Mesothelial cell of epicardium (in vitro differentiated cells): ENCODE measurements around the gene NUP62. TPM values are rescaled to one million over a fixed set of nuclear protein-coding genes. Genes with fewer than 3 reads are reported as not detected.
"Not testable (repeated sequence)": the region's sequence is repeated elsewhere in the genome, so short reads cannot be mapped to it uniquely, and the experiment has no call there.

Experiments used
- DNase-seq, 2 experiments: peaks; one replicate each; pipeline ENCODE4 v3.0.0; 2021; ENCODE audit warnings: low spot score in 2 of 2; ENCODE audit not compliant: unreplicated experiment in 2 of 2
- H3K27ac Mint-ChIP-seq: 2 replicates; pipeline ENCODE4 v1.8.0; 2021; ENCODE audit warnings: mixed read lengths
- H3K27me3 Mint-ChIP-seq: 2 replicates; pipeline ENCODE4 v1.8.0; 2021; ENCODE audit warnings: low read depth, mixed read lengths
- H3K36me3 Mint-ChIP-seq: 2 replicates; pipeline ENCODE4 v1.8.0; 2021; ENCODE audit warnings: mixed read lengths
- H3K4me1 Mint-ChIP-seq: 2 replicates; pipeline ENCODE4 v1.8.0; 2021; ENCODE audit warnings: mixed read lengths
- H3K4me3 Mint-ChIP-seq: 2 replicates; pipeline ENCODE4 v1.8.0; 2021; ENCODE audit warnings: mild to moderate bottlenecking, moderate library complexity, mixed read lengths
- H3K9me3 Mint-ChIP-seq: 2 replicates; pipeline ENCODE4 v1.8.0; 2021; ENCODE audit warnings: mixed read lengths
- CTCF ChIP-seq: fragments of 200-600 bp; sonication (generic); IDR thresholded peaks from one replicate; pipeline ENCODE4 v1.5.0; 2021; ENCODE audit warnings: antibody characterized with exemption; ENCODE audit not compliant: unreplicated experiment
- total RNA-seq: library from RNA; stranded (reverse); gene quantifications from 3 replicates; pipeline ENCODE4 v1.2.1, GENCODE V29; 2021

NUP62 gene
- total RNA-seq, 1 donor from 2014 or later = 67.6 TPM

- not testable (repeated sequence) for H3K27me3 Mint-ChIP-seq, H3K36me3 Mint-ChIP-seq, DNase-seq, H3K27ac Mint-ChIP-seq, H3K9me3 Mint-ChIP-seq
- peak overlapping the region; percentile 48 for H3K4me3 Mint-ChIP-seq
- H3K4me1 Mint-ChIP-seq = peaks cover 40% of the 10 kb centered on the region
Measured at GRCh38 chr19:49958144-49958543, 28.8 kb upstream of the NUP62 start.

- H3K4me1 Mint-ChIP-seq = peaks cover 47% of the 10 kb centered on the region
Measured at GRCh38 chr19:49957262-49957915, 28.1 kb upstream of the NUP62 start.

GRCh38 chr19:49956115-49956495, 26.8 kb upstream of the NUP62 start:
- Mint-ChIP-seq H3K27me3 (no peaks in the 10 kb centered on the region), H3K27ac (peak overlapping the region; percentile 56), H3K36me3 (no peaks in the 10 kb centered on the region), H3K4me1 (peaks cover 54% of the 10 kb centered on the region), H3K4me3 (peak overlapping the region; percentile 10), H3K9me3 (no peaks in the 10 kb centered on the region)
- no peak for TF ChIP-seq CTCF
- no peak for DNase-seq

More at GRCh38 chr19:49957262-49957915, 28.1 kb upstream of the NUP62 start:
- Mint-ChIP-seq H3K9me3 (no peaks in the 10 kb centered on the region), H3K27ac (no peak overlapping the region), H3K4me3 (no peak overlapping the region), H3K36me3 (no peaks in the 10 kb centered on the region), H3K27me3 (no peaks in the 10 kb centered on the region)
- no peak for TF ChIP-seq CTCF
- no peak for DNase-seq

GRCh38 chr19:49954933-49955332, 25.6 kb upstream of the NUP62 start:
- H3K27ac Mint-ChIP-seq = peak overlapping the region; percentile 84
- H3K9me3 Mint-ChIP-seq = no peaks in the 10 kb centered on the region
- no peak for DNase-seq
- peaks cover 58% of the 10 kb centered on the region for H3K4me1 Mint-ChIP-seq
- H3K36me3 Mint-ChIP-seq = no peaks in the 10 kb centered on the region
- peaks cover 1% of the 10 kb centered on the region for H3K27me3 Mint-ChIP-seq
- TF ChIP-seq CTCF = no peak
- no peak overlapping the region for H3K4me3 Mint-ChIP-seq

GRCh38 chr19:49954092-49954829, 25.0 kb upstream of the NUP62 start:
- Mint-ChIP-seq H3K27me3 (peaks cover 2% of the 10 kb centered on the region), H3K36me3 (no peaks in the 10 kb centered on the region), H3K27ac (peak overlapping the region; percentile 86), H3K4me1 (peaks cover 60% of the 10 kb centered on the region), H3K4me3 (peak overlapping the region; percentile 40), H3K9me3 (no peaks in the 10 kb centered on the region)
- DNase-seq = no peak
- TF ChIP-seq CTCF = no peak

- TF ChIP-seq CTCF = no peak
- no peaks in the 10 kb centered on the region for H3K36me3 Mint-ChIP-seq
- H3K27me3 Mint-ChIP-seq = peaks cover 2% of the 10 kb centered on the region
- peak overlapping the region; percentile 86 for H3K27ac Mint-ChIP-seq
- peaks cover 60% of the 10 kb centered on the region for H3K4me1 Mint-ChIP-seq
- no peaks in the 10 kb centered on the region for H3K9me3 Mint-ChIP-seq
- DNase-seq = no peak
- H3K4me3 Mint-ChIP-seq = peak overlapping the region; percentile 40
Measured at GRCh38 chr19:49953416-49953815, 24.1 kb upstream of the NUP62 start.
